ENCODE data around the gene KRT23. TPM values are rescaled to one million over a fixed set of nuclear protein-coding genes. Genes with fewer than 3 reads are reported as not detected.

KRT23 gene
- total RNA-seq, 2 donors from 2014 or later = not detected

GRCh38 chr17:40932608-40933007, 4.8 kb downstream of the KRT23 start:
- Mint-ChIP-seq H3K4me1 (peaks cover 11% of the 10 kb centered on the region), H3K9me3 (no peaks in the 10 kb centered on the region), H3K36me3 (ENCODE audit: low read depth) (no peaks in the 10 kb centered on the region), H3K27me3 (ENCODE audit: insufficient read depth) (peaks cover 14% of the 10 kb centered on the region), H3K27ac (no peak overlapping the region), H3K4me3 (no peak overlapping the region)
- Histone ChIP-seq H3K4me3 (ENCODE audit: low read length) (no peak overlapping the region), H3K27ac (ENCODE audit: low read depth, low read length) (peak overlapping the region; percentile 39), H3K4me1 (ENCODE audit: control insufficient read depth, insufficient read depth, low read length) (no peaks in the 10 kb centered on the region), H3K27me3 (ENCODE audit: control insufficient read depth, insufficient read depth, low read length, poor library complexity, severe bottlenecking) (peaks cover 22% of the 10 kb centered on the region), H3K9ac (ENCODE audit: extremely low read depth, low read length, poor library complexity, severe bottlenecking) (no peak overlapping the region), H3K36me3 (ENCODE audit: control insufficient read depth, insufficient read depth, low read length) (no peaks in the 10 kb centered on the region), H3K9me3 (ENCODE audit: control insufficient read depth, low read length) (no peaks in the 10 kb centered on the region)
- no peak for TF ChIP-seq CTCF (conservative IDR thresholded peaks at IDR 0.05)
- WGBS, 2 experiments (ENCODE audit: insufficient coverage in 1 of 2, insufficient read length in 1 of 2) = no CpG with 5 or more reads among the region's 2 CpGs
- no peak for DNase-seq

GRCh38 chr17:40931311-40931710, 6.1 kb downstream of the KRT23 start:
- 91 to 95% methylated on average over 2 to 3 of the region's 3 CpGs for WGBS, 2 experiments (ENCODE audit: insufficient coverage in 1 of 2, insufficient read length in 1 of 2)
- H3K4me3 Mint-ChIP-seq = no peak overlapping the region
- H3K27ac ChIP-seq (ENCODE audit: low read depth, low read length) = no peak overlapping the region
- H3K4me1 ChIP-seq (ENCODE audit: control insufficient read depth, insufficient read depth, low read length) = no peaks in the 10 kb centered on the region
- peaks cover 26% of the 10 kb centered on the region for H3K27me3 ChIP-seq (ENCODE audit: control insufficient read depth, insufficient read depth, low read length, poor library complexity, severe bottlenecking)
- H3K4me1 Mint-ChIP-seq = peaks cover 3% of the 10 kb centered on the region
- peaks cover 17% of the 10 kb centered on the region for H3K27me3 Mint-ChIP-seq (ENCODE audit: insufficient read depth)
- H3K36me3 ChIP-seq (ENCODE audit: control insufficient read depth, insufficient read depth, low read length) = no peaks in the 10 kb centered on the region
- H3K9me3 Mint-ChIP-seq = no peaks in the 10 kb centered on the region
- DNase-seq = no peak
- H3K4me3 ChIP-seq (ENCODE audit: low read length) = no peak overlapping the region
- no peaks in the 10 kb centered on the region for H3K9me3 ChIP-seq (ENCODE audit: control insufficient read depth, low read length)
- H3K27ac Mint-ChIP-seq = no peak overlapping the region
- no peak overlapping the region for H3K9ac ChIP-seq (ENCODE audit: extremely low read depth, low read length, poor library complexity, severe bottlenecking)
- TF ChIP-seq CTCF (conservative IDR thresholded peaks at IDR 0.05) = no peak
- no peaks in the 10 kb centered on the region for H3K36me3 Mint-ChIP-seq (ENCODE audit: low read depth)

GRCh38 chr17:40926341-40926740, 11.1 kb downstream of the KRT23 start:
- Mint-ChIP-seq H3K4me1 (peaks cover 14% of the 10 kb centered on the region), H3K9me3 (no peaks in the 10 kb centered on the region), H3K27me3 (ENCODE audit: insufficient read depth) (peaks cover 7% of the 10 kb centered on the region), H3K4me3 (no peak overlapping the region), H3K27ac (no peak overlapping the region), H3K36me3 (ENCODE audit: low read depth) (no peaks in the 10 kb centered on the region)
- 84 to 87% methylated on average over 7 to 8 of the region's 8 CpGs for WGBS, 2 experiments (ENCODE audit: insufficient coverage in 1 of 2, insufficient read length in 1 of 2)
- Histone ChIP-seq H3K27me3 (ENCODE audit: control insufficient read depth, insufficient read depth, low read length, poor library complexity, severe bottlenecking) (peaks cover 9% of the 10 kb centered on the region), H3K36me3 (ENCODE audit: control insufficient read depth, insufficient read depth, low read length) (no peaks in the 10 kb centered on the region), H3K27ac (ENCODE audit: low read depth, low read length) (no peak overlapping the region), H3K9ac (ENCODE audit: extremely low read depth, low read length, poor library complexity, severe bottlenecking) (no peak overlapping the region), H3K4me3 (ENCODE audit: low read length) (no peak overlapping the region), H3K4me1 (ENCODE audit: control insufficient read depth, insufficient read depth, low read length) (no peaks in the 10 kb centered on the region), H3K9me3 (ENCODE audit: control insufficient read depth, low read length) (no peaks in the 10 kb centered on the region)
- no peak for DNase-seq
- no peak for TF ChIP-seq CTCF (conservative IDR thresholded peaks at IDR 0.05)

Measured in endodermal cell (in vitro differentiated cells).